PFSK-1 (cell line): ENCODE data around the gene MYOZ2.

Source experiments
- FOXP2 ChIP-seq: optimal IDR thresholded peaks from 2 replicates; pipeline ENCODE3; 2011; ENCODE audit warnings: borderline replicate concordance, control low read depth, inconsistent platforms; ENCODE audit not compliant: insufficient read depth; ENCODE audit errors: extremely low read length, extremely low read depth
- POLR2AphosphoS5 ChIP-seq: IDR thresholded peaks from 2 replicates; pipeline ENCODE4 v1.6.1; 2012; ENCODE audit warnings: low read depth, mild to moderate bottlenecking, control low read depth, low read length, moderate library complexity
- REST ChIP-seq, 2 experiments: IDR thresholded peaks; 2 replicates each; pipeline versions ENCODE4 v1.6.1 to v1.8.0; 2011 to 2012; ENCODE audit warnings: low read depth in 2 of 2, low read length in 2 of 2, control low read depth in 1 of 2, inconsistent platforms in 1 of 2, mild to moderate bottlenecking in 1 of 2, moderate library complexity in 1 of 2; ENCODE audit not compliant: insufficient read depth in 1 of 2
- SIN3A ChIP-seq: IDR thresholded peaks from 2 replicates; pipeline ENCODE4 v1.6.1; 2012; ENCODE audit warnings: mild to moderate bottlenecking, low read length, moderate library complexity, borderline replicate concordance; ENCODE audit not compliant: insufficient read depth
- TAF1 ChIP-seq: IDR thresholded peaks from 2 replicates; pipeline ENCODE4 v1.6.1; 2012; ENCODE audit warnings: low read length, control low read depth, borderline replicate concordance; ENCODE audit not compliant: insufficient read depth

- TF ChIP-seq SIN3A, result no peak
- no peak for TF ChIP-seq POLR2AphosphoS5
- TF ChIP-seq REST (IDR thresholded peaks at IDR 0.05; ENCODE audit: insufficient read depth in 1 of 2, low read depth in 2 of 2, low read length in 2 of 2), result no peak
- no peak for TF ChIP-seq TAF1
- TF ChIP-seq FOXP2, result no peak
Measured at GRCh38 chr4:119227690-119228089, 92.1 kb downstream of the MYOZ2 start.
